GM12878 (cell line): ENCODE data around the gene ROCK2. TPM values are rescaled to one million over a fixed set of nuclear protein-coding genes. Genes with fewer than 3 reads are reported as not detected.
A peak's percentile ranks its signal among the peaks of the same experiment; 100 is the strongest.

Experiments used
- BACH1 ChIP-seq: fragments of 450-650 bp; IDR thresholded peaks from 2 replicates; pipeline ENCODE4 v1.6.1; 2017; ENCODE audit warnings: mild to moderate bottlenecking, borderline replicate concordance
- BHLHE40 ChIP-seq, 2 experiments: fragments of 450-650 bp in 1 of 2; IDR thresholded peaks; 2 replicates each; pipeline ENCODE4 v1.6.1; 2011 to 2017; ENCODE audit warnings: low read depth in 2 of 2, borderline replicate concordance in 1 of 2, improper control_type of control experiment in 1 of 2, low read length in 1 of 2, mild to moderate bottlenecking in 1 of 2
- CBX3 ChIP-seq: fragments of 200-600 bp; sonication (generic); IDR thresholded peaks from 2 replicates; pipeline ENCODE4 v1.6.1; 2016; ENCODE audit warnings: low read depth, borderline replicate concordance
- CEBPZ ChIP-seq: fragments of 150-350 bp; IDR thresholded peaks from 2 replicates; pipeline ENCODE4 v1.6.1; 2016; ENCODE audit warnings: low read depth, low read length
- CTCF ChIP-seq, 3 experiments: IDR thresholded peaks in 2 of 3; conservative IDR thresholded peaks in 1 of 3; 2 replicates each; pipeline ENCODE4 v1.5.1; 2011; ENCODE audit warnings: low read depth in 3 of 3, low read length in 3 of 3, mild to moderate bottlenecking in 3 of 3, control low read depth in 2 of 3, moderate library complexity in 2 of 3, inconsistent platforms in 1 of 3, mixed read lengths in 1 of 3; ENCODE audit not compliant: control insufficient read depth in 2 of 3, insufficient read depth in 1 of 3; ENCODE audit errors: extremely low read depth in 1 of 3
- DPF2 ChIP-seq: fragments of 450-650 bp; IDR thresholded peaks from 2 replicates; pipeline ENCODE4 v1.6.1; 2017; ENCODE audit warnings: mild to moderate bottlenecking
- GATAD2B ChIP-seq: fragments of 450-650 bp; conservative IDR thresholded peaks from 2 replicates; pipeline ENCODE4 v1.6.1; 2017; ENCODE audit warnings: low read depth, mild to moderate bottlenecking, moderate library complexity
- IKZF1 ChIP-seq: fragments of 450-650 bp; conservative IDR thresholded peaks from 2 replicates; pipeline ENCODE4 v1.6.1; 2017; ENCODE audit warnings: antibody characterized with exemption, mild to moderate bottlenecking
- LARP7 ChIP-seq: fragments of 450-650 bp; IDR thresholded peaks from 2 replicates; pipeline ENCODE4 v1.6.1; 2017; ENCODE audit warnings: mild to moderate bottlenecking
- MAX ChIP-seq: IDR thresholded peaks from 2 replicates; pipeline ENCODE4 v1.6.1; 2012; ENCODE audit warnings: low read depth, low read length, improper control_type of control experiment
- MXI1 ChIP-seq: fragments of 150-350 bp; IDR thresholded peaks from 2 replicates; pipeline ENCODE4 v1.6.1; 2011; ENCODE audit warnings: low read depth, mild to moderate bottlenecking, inconsistent platforms, low read length, improper control_type of control experiment
- NFYA ChIP-seq: IDR thresholded peaks from 2 replicates; pipeline ENCODE4 v1.6.1; 2011; ENCODE audit warnings: low read depth, mild to moderate bottlenecking, low read length, improper control_type of control experiment, borderline replicate concordance
- NR2F1 ChIP-seq: fragments of 450-650 bp; conservative IDR thresholded peaks from 2 replicates; pipeline ENCODE4 v1.6.1; 2017; ENCODE audit warnings: mild to moderate bottlenecking
- RB1 ChIP-seq: fragments of 450-650 bp; formaldehyde crosslinking; IDR thresholded peaks from 2 replicates; pipeline ENCODE4 v1.6.1; 2017; ENCODE audit warnings: mild to moderate bottlenecking, borderline replicate concordance
- SP1 ChIP-seq: IDR thresholded peaks from one replicate; pipeline ENCODE4 v1.6.1; 2011; ENCODE audit warnings: low read depth, low read length
- SUZ12 ChIP-seq: fragments of 200-600 bp; sonication (generic); IDR thresholded peaks from one replicate; pipeline ENCODE4 v1.6.1; 2018; ENCODE audit warnings: antibody characterized with exemption, mild to moderate bottlenecking; ENCODE audit not compliant: unreplicated experiment
- ZNF207 ChIP-seq: fragments of 450-650 bp; IDR thresholded peaks from 2 replicates; pipeline ENCODE4 v1.6.1; 2014; ENCODE audit warnings: antibody characterized with exemption, mild to moderate bottlenecking, borderline replicate concordance
- ZNF217 ChIP-seq: fragments of 450-650 bp; IDR thresholded peaks from 2 replicates; pipeline ENCODE4 v1.6.1; 2017; ENCODE audit warnings: antibody characterized with exemption, mild to moderate bottlenecking
- polyA plus RNA-seq, 11 experiments: library from polyadenylated mRNA; depleted of rRNA in 4 of 11; unstranded in 6 of 11; stranded (reverse) in 5 of 11; fragments of >200 nt; fragmentation: Nextera tagmentation in 4 of 11; fragmentation: Illumina TruSeq in 1 of 11; extraction: Ambion mirVana in 4 of 11; extraction: Trizol in 1 of 11; gene quantifications; 1 replicate in 1 of 11; 2 replicates in 10 of 11; pipeline versions ENCODE4 v1.2.1 to v1.2.3, GENCODE V29; 2011 to 2016; ENCODE audit warnings: inconsistent platforms in 2 of 11, missing spikeins in 2 of 11, low read depth in 1 of 11
- total RNA-seq, 4 experiments: library from RNA; depleted of rRNA in 3 of 4; stranded (reverse); fragments of >200 nt in 3 of 4; fragmentation: Illumina TruSeq in 1 of 4; extraction: Trizol in 1 of 4; gene quantifications; 2 replicates each; pipeline versions ENCODE4 v1.2.1 to v1.2.3, GENCODE V29; 2013 to 2021
- TF ChIP-seq, protein P1 (sequence below): fragments of 450-650 bp; conservative IDR thresholded peaks from 2 replicates; pipeline ENCODE4 v1.6.1; 2017; ENCODE audit warnings: mild to moderate bottlenecking, moderate library complexity

Gene ROCK2
- total and polyA plus RNA-seq, 10 of the 15 experiments (the other 5 are each of a cell fraction or from before 2014, with no cell fraction given), result 4.6 to 22.1 (median 8.3) TPM

DNA sequence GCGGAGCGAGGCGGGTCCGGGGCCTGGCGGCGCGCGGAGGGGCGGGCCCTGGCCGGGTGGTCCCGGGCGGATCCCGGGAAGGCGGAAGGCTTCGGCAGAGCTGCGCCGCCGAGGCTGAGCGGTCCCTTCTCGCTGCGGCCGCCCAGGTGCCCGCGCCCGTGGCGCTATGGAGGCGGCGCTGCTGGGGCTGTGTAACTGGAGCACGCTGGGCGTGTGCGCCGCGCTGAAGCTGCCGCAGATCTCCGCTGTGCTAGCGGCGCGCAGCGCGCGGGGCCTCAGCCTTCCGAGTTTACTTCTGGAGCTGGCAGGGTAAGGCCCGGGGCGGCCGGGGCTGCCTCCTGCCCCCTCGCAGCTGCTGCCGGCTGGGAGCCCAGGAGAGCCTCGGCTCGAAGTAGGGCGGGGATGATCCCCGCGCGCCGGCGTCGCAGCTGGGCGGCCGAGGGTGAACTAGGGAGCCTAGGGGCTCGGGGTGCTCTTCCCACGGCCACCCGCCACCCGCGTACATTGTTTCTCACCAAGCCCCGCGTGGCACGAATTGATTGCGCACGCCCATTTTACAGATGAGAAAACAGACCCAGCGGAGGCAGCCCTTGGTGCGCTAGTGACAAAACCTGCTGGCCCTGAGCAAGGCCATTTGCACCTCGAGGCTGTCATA lies 188.9 kb downstream of the ROCK2 start, which contains the start of gene SLC66A3 (continued):
- TF ChIP-seq CTCF (IDR thresholded peaks at IDR 0.05 in 2 of 3, conservative IDR thresholded peaks at IDR 0.05 in 1 of 3; ENCODE audit: control insufficient read depth in 2 of 3, extremely low read depth in 1 of 3, insufficient read depth in 1 of 3, low read depth in 3 of 3, low read length in 3 of 3) (peak in 2 of 3 experiments; percentile 4 to 7; a peak in 1 of 6 replicates), LARP7 (peak; percentile 92), BHLHE40 (IDR thresholded peaks at IDR 0.05; ENCODE audit: borderline replicate concordance in 1 of 2, low read depth in 2 of 2, low read length in 1 of 2) (peak in 1 of 2 experiments; percentile 70; a peak in 2 of 4 replicates), CEBPZ (no peak), ZNF207 (0 out of 2 replicates have a peak, but pooled peaks have one; percentile 48), RB1 (peak; percentile 70; the same call in 1 of the 2 replicates), GATAD2B (peak; percentile 69; the same call in 1 of the 2 replicates), SUZ12 (no peak), NR2F1 (0 out of 2 replicates have a peak, but pooled peaks have one; percentile 13), CBX3 (no peak), ZNF217 (no peak), MAX (0 out of 2 replicates have a peak, but pooled peaks have one; percentile 20), MXI1 (peak; percentile 34), BACH1 (peak; percentile 50; the same call in 1 of the 2 replicates), DPF2 (peak; percentile 74), SP1 (peak; percentile 21), IKZF1 (peak; percentile 67), NFYA (no peak)
- TF ChIP-seq, protein P1, sequence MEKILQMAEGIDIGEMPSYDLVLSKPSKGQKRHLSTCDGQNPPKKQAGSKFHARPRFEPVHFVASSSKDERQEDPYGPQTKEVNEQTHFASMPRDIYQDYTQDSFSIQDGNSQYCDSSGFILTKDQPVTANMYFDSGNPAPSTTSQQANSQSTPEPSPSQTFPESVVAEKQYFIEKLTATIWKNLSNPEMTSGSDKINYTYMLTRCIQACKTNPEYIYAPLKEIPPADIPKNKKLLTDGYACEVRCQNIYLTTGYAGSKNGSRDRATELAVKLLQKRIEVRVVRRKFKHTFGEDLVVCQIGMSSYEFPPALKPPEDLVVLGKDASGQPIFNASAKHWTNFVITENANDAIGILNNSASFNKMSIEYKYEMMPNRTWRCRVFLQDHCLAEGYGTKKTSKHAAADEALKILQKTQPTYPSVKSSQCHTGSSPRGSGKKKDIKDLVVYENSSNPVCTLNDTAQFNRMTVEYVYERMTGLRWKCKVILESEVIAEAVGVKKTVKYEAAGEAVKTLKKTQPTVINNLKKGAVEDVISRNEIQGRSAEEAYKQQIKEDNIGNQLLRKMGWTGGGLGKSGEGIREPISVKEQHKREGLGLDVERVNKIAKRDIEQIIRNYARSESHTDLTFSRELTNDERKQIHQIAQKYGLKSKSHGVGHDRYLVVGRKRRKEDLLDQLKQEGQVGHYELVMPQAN, result peak; percentile 56; the same call in 1 of the 2 replicates
